GM20431 (cell line): ENCODE measurements around the gene RAB6A.

Source experiments
- in situ Hi-C: fragments of 300-500 bp; cut with MseI, MboI; formaldehyde crosslinking; loops from one replicate; pipeline ENCODE4 v1.15.0; 2020; ENCODE audit warnings: low sequenced_read_pairs; ENCODE audit not compliant: unreplicated experiment

The RAB6A gene

DNA sequence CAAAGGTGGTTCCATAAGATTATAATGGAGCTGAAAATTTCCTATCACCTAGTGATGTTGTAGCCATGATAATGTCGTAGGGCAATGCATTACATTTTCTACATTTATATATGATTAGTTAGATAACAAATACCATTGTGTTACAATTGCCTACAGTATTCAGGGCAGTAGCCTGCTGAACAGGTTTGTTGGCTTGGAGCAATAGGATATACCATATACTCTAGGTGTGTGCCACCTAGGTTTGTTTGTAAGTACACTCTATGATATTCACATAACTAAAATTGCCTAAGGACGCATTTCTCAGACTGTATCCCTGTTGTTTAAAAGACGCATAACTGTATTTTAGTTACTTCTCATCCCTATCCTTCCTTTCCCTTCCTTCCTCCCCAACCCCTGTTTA is 100.9 kb downstream of the RAB6A start:
- in situ Hi-C loops = no loop called here

DNA sequence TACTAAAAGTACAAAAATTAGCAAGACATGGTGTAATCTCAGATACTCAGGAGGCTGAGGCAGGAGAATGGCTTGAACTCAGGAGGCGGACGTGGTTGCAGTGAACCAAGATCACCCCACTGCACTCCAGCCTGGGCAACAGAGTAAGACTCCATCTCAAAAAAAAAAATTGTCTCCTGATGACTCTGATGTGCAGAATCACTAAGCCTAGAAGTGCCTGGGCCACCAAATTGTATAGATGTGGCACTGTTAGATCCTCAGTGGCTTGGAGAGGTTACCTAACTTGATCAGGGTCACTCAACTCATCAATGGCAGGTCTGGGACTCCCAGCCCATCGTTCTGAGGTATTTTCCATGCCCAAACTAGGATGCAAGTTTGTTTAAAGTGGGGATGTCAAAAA is 103.9 kb downstream of the RAB6A start:
- in situ Hi-C loops = no loop called here

- in situ Hi-C loops = no loop called here
Observed at GRCh38 chr11:73655686-73656085, 105.2 kb downstream of the RAB6A start.

DNA sequence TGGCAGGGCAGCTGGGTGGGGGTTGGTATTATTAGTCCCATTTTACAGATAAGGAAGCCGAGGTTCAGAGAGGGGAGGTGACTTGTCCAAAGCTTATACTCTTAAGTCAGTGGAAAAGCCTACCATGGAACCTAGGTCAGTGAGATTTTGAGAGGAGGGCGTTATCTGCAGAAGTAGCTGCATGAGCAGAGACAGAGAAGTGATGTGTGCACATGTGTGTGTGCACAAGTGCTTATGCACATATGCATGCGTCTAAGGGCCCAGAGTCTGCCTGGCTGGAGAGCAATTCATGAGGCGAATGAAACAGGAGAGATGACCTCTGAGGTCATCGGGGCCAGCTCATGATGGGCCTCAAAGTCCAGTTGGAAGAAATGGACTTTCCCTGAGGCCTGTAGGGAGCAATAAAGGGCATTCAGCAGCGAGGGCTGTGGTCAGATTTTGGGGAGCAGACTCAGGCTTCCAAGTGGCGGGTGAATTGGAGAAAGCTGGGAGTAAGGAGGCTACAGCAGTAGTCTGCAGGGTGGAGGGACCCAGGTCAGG is 106.3 kb downstream of the RAB6A start:
- in situ Hi-C loops = no loop called here

- in situ Hi-C loops = no loop called here
Observed at GRCh38 chr11:73653996-73654395, 106.9 kb downstream of the RAB6A start.

DNA sequence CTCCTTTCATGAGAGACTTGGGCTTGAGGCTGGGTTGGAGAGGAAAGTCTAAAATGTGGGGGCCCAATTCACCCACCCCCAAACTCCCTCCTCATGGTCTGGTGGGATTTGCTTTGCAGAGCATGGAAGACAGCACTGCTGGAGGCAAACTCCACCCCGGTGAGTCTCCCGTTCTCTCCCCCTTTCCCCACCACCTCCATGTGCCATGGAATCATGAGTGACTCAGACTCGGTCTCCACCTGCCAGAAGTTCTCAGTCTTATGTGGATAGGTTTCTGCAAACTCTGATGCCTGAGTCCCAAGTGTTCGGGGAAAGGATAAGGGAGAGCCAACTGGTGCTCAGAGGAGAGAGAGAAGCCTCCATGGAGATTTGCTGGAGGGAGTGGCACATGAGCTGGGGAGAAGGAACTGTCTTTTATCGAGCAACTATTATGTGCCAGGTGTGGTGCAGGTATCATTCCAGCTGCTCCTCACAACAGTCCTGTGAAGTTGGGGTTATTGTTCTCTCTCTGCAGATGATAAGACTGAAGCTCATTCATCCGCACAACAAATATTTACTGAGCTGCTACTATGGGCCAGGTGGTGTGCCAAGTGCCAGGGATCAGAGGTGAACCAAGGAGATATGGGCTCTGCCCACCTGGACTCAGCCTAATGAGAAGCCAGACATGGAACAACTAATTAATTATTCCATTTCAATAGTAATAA is 107.9 kb downstream of the RAB6A start:
- in situ Hi-C loops = no loop called here

GRCh38 chr11:73652046-73652730 is 108.7 kb downstream of the RAB6A start:
- in situ Hi-C loops = no loop called here

- in situ Hi-C loops = no loop called here
Observed at GRCh38 chr11:73651661-73652045, 109.2 kb downstream of the RAB6A start.

DNA sequence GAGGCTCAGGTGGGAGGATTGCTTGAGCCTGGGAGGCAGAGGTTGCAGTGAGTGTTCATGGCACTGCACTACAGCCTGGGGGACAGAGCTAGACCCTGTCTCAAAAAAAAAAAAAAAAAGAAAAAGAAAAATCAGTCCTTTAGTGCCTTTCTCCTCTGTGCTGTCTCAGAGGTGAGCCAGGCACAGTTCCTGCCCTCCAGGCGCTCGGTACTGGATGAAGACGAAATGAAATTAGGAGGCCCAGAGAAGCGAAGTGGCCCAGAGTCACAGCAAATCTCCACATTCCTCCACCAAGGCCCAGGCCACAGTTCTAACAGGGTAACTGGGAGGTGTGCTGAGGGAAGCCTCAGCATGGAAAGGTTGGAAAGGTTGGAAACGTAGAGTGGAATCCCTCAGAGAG is 109.6 kb downstream of the RAB6A start:
- in situ Hi-C loops = no loop called here

DNA sequence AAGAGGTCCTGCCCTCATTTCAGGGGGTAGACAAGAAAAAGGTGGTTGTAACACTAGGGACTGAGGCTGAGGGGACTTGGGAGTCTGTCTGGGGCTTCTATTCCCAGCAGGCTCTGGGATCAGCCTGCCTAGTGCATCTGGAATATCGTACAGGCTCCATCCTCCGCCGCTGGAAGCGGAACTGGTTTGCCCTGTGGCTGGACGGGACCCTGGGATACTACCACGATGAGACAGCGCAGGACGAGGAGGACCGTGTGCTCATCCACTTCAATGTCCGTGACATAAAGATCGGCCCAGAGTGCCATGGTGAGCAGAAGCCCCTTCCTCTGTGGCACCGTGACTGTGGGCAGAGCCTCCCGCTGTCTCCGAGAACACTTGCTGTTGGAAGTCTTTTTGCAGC is 110.5 kb downstream of the RAB6A start:
- in situ Hi-C loops = no loop called here

DNA sequence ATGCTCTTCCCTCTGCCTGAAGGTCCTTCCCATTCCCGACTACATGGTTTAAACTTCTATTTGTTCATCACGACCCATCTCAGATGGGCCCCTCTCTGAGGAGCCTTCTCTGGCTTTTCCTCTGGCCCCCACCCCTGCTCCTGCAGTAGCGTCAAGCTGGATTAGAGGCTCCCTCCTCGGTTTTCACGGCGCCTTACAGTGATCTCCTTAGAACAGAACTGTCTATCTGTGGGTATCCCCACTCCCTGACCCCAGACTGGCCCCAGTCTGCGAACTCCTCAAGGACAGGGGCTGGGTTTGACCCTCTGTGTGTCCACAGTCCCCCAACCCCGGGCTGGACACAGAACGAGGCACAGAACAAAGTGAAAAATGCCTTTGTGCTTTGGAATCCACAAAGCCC is 111.7 kb downstream of the RAB6A start:
- in situ Hi-C loops = no loop called here

- in situ Hi-C loops = no loop called here
Observed at GRCh38 chr11:73648571-73649046, 112.3 kb downstream of the RAB6A start.

DNA sequence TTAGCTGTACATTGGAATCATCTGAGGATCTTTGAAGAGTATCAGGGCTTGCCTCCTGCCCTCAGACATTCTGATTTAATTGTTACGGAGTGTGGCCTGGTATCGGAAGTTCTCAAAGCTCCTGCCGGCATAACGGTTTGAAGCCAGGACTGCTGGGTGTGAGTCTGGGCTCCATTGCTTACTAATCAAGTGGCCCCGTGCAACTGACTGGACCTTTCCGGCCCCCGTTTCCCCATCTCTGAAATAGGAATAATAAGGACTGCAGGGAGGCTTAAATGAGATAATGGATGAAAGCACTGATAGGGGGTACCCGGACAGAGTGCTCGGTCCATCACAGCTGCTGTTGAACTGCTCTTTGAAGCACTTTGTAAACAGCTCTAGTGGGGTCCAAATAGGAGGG is 112.8 kb downstream of the RAB6A start:
- in situ Hi-C loops = no loop called here

- in situ Hi-C loops = no loop called here
Observed at GRCh38 chr11:73647459-73648100, 113.3 kb downstream of the RAB6A start.

- in situ Hi-C loops = no loop called here
Observed at GRCh38 chr11:73645972-73646631, 114.8 kb downstream of the RAB6A start, which contains the start of gene PLEKHB1. PLEKHB1 (plus strand) TSS chr11:73646581; CDS start chr11:73646609, 28 bp downstream.

- in situ Hi-C loops = no loop called here
Observed at GRCh38 chr11:73645121-73645969, 115.5 kb downstream of the RAB6A start.

DNA sequence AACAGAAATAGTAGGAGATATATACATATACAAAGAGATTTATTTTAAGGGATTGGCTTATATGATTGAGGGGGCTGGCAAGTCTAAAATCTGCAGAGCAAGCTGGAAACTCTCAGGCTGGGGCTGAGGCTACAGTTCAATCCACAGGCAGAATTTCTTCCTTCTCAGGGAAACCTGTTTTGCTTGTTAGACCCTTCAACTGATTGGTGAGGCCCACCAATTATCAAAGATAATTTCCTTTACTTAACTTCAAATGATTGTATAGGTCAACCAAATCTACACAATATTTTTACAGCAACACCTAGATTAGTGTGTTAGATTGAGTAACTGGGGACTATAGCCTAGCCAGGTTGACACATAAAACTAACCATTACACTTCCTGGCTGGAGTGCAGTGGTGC is 119.2 kb downstream of the RAB6A start:
- in situ Hi-C loops = no loop called here

- in situ Hi-C loops = no loop called here
Observed at GRCh38 chr11:73640592-73640991, 120.3 kb downstream of the RAB6A start.

DNA sequence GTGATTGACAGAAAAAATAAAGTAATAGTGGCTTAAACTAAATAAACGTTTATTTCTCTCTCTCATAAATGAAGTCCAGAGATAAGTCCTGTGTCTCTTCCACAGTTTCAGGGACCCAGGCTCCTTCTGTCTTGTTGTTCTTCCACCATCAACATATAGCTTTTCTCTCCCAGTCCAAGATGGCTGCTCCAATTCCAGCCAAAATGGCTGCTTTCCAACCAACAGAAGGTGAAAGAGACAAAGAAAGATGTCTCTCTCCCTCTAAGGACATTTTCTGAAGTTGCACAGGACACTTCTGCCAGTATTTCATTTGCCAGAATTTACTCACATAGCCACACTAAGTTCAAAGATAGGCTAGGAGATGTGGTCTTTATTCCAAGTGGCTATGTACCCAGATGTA is 123.9 kb downstream of the RAB6A start:
- in situ Hi-C loops = no loop called here

GRCh38 chr11:73636249-73636648 is 124.6 kb downstream of the RAB6A start:
- in situ Hi-C loops = no loop called here
